ENCODE data around the gene LRRC72. TPM values are rescaled to one million over a fixed set of nuclear protein-coding genes. Genes with fewer than 3 reads are reported as not detected.

The LRRC72 gene
- total RNA-seq, 1 donor from 2014 or later: not detected

GRCh38 chr7:16603633-16604032, 77.0 kb downstream of the LRRC72 start:
- Mint-ChIP-seq H3K27me3 (ENCODE audit: unreplicated experiment) (no peaks in the 10 kb centered on the region), H3K4me3 (ENCODE audit: unreplicated experiment) (no peak overlapping the region), H3K9me3 (ENCODE audit: unreplicated experiment) (no peaks in the 10 kb centered on the region), H3K27ac (ENCODE audit: unreplicated experiment) (no peak overlapping the region), H3K36me3 (ENCODE audit: unreplicated experiment) (peaks cover 48% of the 10 kb centered on the region), H3K4me1 (ENCODE audit: unreplicated experiment) (no peaks in the 10 kb centered on the region)
- TF ChIP-seq, protein P1, sequence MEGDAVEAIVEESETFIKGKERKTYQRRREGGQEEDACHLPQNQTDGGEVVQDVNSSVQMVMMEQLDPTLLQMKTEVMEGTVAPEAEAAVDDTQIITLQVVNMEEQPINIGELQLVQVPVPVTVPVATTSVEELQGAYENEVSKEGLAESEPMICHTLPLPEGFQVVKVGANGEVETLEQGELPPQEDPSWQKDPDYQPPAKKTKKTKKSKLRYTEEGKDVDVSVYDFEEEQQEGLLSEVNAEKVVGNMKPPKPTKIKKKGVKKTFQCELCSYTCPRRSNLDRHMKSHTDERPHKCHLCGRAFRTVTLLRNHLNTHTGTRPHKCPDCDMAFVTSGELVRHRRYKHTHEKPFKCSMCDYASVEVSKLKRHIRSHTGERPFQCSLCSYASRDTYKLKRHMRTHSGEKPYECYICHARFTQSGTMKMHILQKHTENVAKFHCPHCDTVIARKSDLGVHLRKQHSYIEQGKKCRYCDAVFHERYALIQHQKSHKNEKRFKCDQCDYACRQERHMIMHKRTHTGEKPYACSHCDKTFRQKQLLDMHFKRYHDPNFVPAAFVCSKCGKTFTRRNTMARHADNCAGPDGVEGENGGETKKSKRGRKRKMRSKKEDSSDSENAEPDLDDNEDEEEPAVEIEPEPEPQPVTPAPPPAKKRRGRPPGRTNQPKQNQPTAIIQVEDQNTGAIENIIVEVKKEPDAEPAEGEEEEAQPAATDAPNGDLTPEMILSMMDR (IDR thresholded peaks at IDR 0.05): no peak
- DNase-seq (ENCODE audit: extremely low spot score, unreplicated experiment): no peak

- H3K27me3 Mint-ChIP-seq (ENCODE audit: unreplicated experiment): no peaks in the 10 kb centered on the region
- no peak overlapping the region for H3K27ac Mint-ChIP-seq (ENCODE audit: unreplicated experiment)
- H3K9me3 Mint-ChIP-seq (ENCODE audit: unreplicated experiment): no peaks in the 10 kb centered on the region
- peaks cover 48% of the 10 kb centered on the region for H3K36me3 Mint-ChIP-seq (ENCODE audit: unreplicated experiment)
- DNase-seq (ENCODE audit: extremely low spot score, unreplicated experiment): no peak
- TF ChIP-seq, protein P1 (IDR thresholded peaks at IDR 0.05): peak; percentile 24
- H3K4me3 Mint-ChIP-seq (ENCODE audit: unreplicated experiment): no peak overlapping the region
- no peaks in the 10 kb centered on the region for H3K4me1 Mint-ChIP-seq (ENCODE audit: unreplicated experiment)
Observed at GRCh38 chr7:16604054-16604453, 77.4 kb downstream of the LRRC72 start.

- no peak overlapping the region for H3K27ac Mint-ChIP-seq (ENCODE audit: unreplicated experiment)
- TF ChIP-seq, protein P1 (IDR thresholded peaks at IDR 0.05): no peak
- no peaks in the 10 kb centered on the region for H3K9me3 Mint-ChIP-seq (ENCODE audit: unreplicated experiment)
- H3K27me3 Mint-ChIP-seq (ENCODE audit: unreplicated experiment): no peaks in the 10 kb centered on the region
- peaks cover 52% of the 10 kb centered on the region for H3K36me3 Mint-ChIP-seq (ENCODE audit: unreplicated experiment)
- peaks cover 5% of the 10 kb centered on the region for H3K4me1 Mint-ChIP-seq (ENCODE audit: unreplicated experiment)
- DNase-seq (ENCODE audit: extremely low spot score, unreplicated experiment): no peak
- H3K4me3 Mint-ChIP-seq (ENCODE audit: unreplicated experiment): no peak overlapping the region
Observed at GRCh38 chr7:16606704-16607103, 80.1 kb downstream of the LRRC72 start.

DNA sequence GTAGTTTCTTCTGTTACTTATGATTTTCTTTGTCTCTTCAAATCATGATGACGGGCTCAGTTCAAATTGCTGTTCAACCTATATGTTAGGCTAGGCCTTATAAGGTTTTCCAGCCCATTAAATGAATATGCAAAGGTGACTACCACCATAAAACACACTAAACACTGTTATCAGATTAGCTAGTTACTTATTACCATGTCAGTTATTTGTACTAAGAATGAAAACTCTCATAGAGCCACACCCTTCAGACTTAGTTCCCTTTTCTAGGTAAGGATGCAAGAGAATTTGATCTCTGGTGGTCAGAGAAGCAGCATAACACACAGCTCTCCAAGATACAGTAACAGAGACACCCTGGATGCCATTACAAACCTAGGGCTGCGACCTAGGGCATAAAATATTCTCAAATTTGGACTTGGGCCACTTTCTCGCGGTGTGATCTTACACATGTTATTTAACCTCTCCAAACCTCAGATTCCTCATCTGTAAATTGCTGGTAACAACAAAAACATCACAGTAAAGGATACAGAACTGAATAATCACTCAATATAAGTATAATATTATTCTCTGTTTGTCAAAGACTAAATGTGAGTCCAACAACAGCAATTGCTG, 83.3 kb downstream of the LRRC72 start:
- no peak overlapping the region for H3K4me3 Mint-ChIP-seq (ENCODE audit: unreplicated experiment)
- H3K9me3 Mint-ChIP-seq (ENCODE audit: unreplicated experiment): no peaks in the 10 kb centered on the region
- no peaks in the 10 kb centered on the region for H3K27me3 Mint-ChIP-seq (ENCODE audit: unreplicated experiment)
- TF ChIP-seq, protein P1 (IDR thresholded peaks at IDR 0.05): no peak
- H3K4me1 Mint-ChIP-seq (ENCODE audit: unreplicated experiment): peaks cover 5% of the 10 kb centered on the region
- no peak for DNase-seq (ENCODE audit: extremely low spot score, unreplicated experiment)
- no peak overlapping the region for H3K27ac Mint-ChIP-seq (ENCODE audit: unreplicated experiment)
- H3K36me3 Mint-ChIP-seq (ENCODE audit: unreplicated experiment): peaks cover 31% of the 10 kb centered on the region

DNA sequence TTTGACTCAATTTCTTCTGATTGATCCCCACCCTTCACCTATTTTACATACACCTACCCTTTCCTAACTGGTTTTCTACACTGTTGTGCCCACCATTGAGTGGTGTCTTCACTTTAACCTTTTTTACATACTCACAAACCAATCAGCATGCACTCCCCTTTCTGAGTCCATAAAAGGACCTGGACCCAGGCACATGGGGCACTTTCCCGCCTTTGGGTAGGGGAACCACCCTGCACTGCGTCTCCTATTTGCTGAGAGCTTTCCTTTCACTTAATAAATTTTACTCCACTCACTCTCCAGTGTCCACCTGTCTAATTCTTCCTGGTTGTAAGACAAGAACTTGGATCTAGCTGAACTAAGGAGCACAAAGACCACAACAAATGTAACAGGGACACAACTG, 85.1 kb downstream of the LRRC72 start:
- Mint-ChIP-seq H3K27ac (ENCODE audit: unreplicated experiment) (no peak overlapping the region), H3K4me3 (ENCODE audit: unreplicated experiment) (no peak overlapping the region)
- TF ChIP-seq, protein P1 (IDR thresholded peaks at IDR 0.05): no peak

More for the DNA sequence above, 85.1 kb downstream of the LRRC72 start:
- DNase-seq (ENCODE audit: extremely low spot score, unreplicated experiment): no peak
- H3K27me3 Mint-ChIP-seq (ENCODE audit: unreplicated experiment): no peaks in the 10 kb centered on the region
- H3K4me1 Mint-ChIP-seq (ENCODE audit: unreplicated experiment): peaks cover 5% of the 10 kb centered on the region
- H3K9me3 Mint-ChIP-seq (ENCODE audit: unreplicated experiment): no peaks in the 10 kb centered on the region
- peaks cover 32% of the 10 kb centered on the region for H3K36me3 Mint-ChIP-seq (ENCODE audit: unreplicated experiment)
